H9 (cell line): ENCODE results near the gene STK32B. TPM values are rescaled to one million over a fixed set of nuclear protein-coding genes. Genes with fewer than 3 reads are reported as not detected.

Source experiments
- DNase-seq: peaks from one replicate; pipeline ENCODE4 v3.0.0-alpha.2; 2017
- H2AFZ ChIP-seq: one replicate; pipeline ENCODE4 v1.6.1; 2013; ENCODE audit warnings: mild to moderate bottlenecking, low read length, control low read depth, moderate library complexity
- H2AK5ac ChIP-seq: 2 replicates; pipeline ENCODE4 v1.6.1; 2013; ENCODE audit warnings: low read length, control low read depth, mixed read lengths; ENCODE audit not compliant: insufficient read length
- H2BK120ac ChIP-seq: one replicate; pipeline ENCODE4 v1.6.1; 2013; ENCODE audit warnings: low read depth, mild to moderate bottlenecking, low read length, control low read depth, inconsistent platforms; ENCODE audit not compliant: poor library complexity, severe bottlenecking
- H2BK12ac ChIP-seq: 2 replicates; pipeline ENCODE4 v1.6.1; 2013; ENCODE audit warnings: low read length, control low read depth, mixed read lengths, low read depth; ENCODE audit not compliant: insufficient read length
- H2BK15ac ChIP-seq: 2 replicates; pipeline ENCODE4 v1.6.1; 2013; ENCODE audit warnings: low read depth, low read length, control low read depth
- H2BK20ac ChIP-seq: one replicate; pipeline ENCODE4 v1.6.1; 2013; ENCODE audit warnings: low read depth, mild to moderate bottlenecking, low read length, control low read depth, inconsistent platforms; ENCODE audit not compliant: poor library complexity, severe bottlenecking
- H2BK5ac ChIP-seq: 2 replicates; pipeline ENCODE4 v1.6.1; 2013; ENCODE audit warnings: low read length, control low read depth, mixed read lengths; ENCODE audit not compliant: insufficient read length
- H3K14ac ChIP-seq: 2 replicates; pipeline ENCODE4 v1.6.1; 2013; ENCODE audit warnings: low read length, control low read depth; ENCODE audit not compliant: insufficient read depth
- H3K18ac ChIP-seq: 2 replicates; pipeline ENCODE4 v1.6.1; 2013; ENCODE audit warnings: low read depth, mild to moderate bottlenecking, mixed read lengths, low read length, control low read depth; ENCODE audit not compliant: insufficient read length
- H3K23ac ChIP-seq: 2 replicates; pipeline ENCODE4 v1.6.1; 2013; ENCODE audit warnings: low read length, control low read depth, mixed read lengths, low read depth; ENCODE audit not compliant: insufficient read length
- H3K23me2 ChIP-seq: 2 replicates; pipeline ENCODE4 v1.6.1; 2013; ENCODE audit warnings: low read depth, mild to moderate bottlenecking, mixed read lengths, low read length, control low read depth; ENCODE audit not compliant: insufficient read length, poor library complexity, severe bottlenecking
- H3K27ac ChIP-seq: 2 replicates; pipeline ENCODE4 v1.5.1; 2013; ENCODE audit warnings: low read length, control low read depth, mixed read lengths, low read depth; ENCODE audit not compliant: insufficient read length
- H3K27me3 ChIP-seq: 2 replicates; pipeline ENCODE4 v1.6.1; 2013; ENCODE audit warnings: low read length, control low read depth, inconsistent platforms; ENCODE audit not compliant: insufficient read depth
- H3K4ac ChIP-seq: 2 replicates; pipeline ENCODE4 v1.6.1; 2013; ENCODE audit warnings: low read depth, mild to moderate bottlenecking, control low read depth, inconsistent platforms, low read length, moderate library complexity
- H3K4me1 ChIP-seq: 2 replicates; pipeline ENCODE4 v1.6.1; 2013; ENCODE audit warnings: low read length, control low read depth, inconsistent platforms; ENCODE audit not compliant: insufficient read depth
- H3K4me2 ChIP-seq: 2 replicates; pipeline ENCODE4 v1.6.1; 2013; ENCODE audit warnings: low read length, control low read depth, mixed read lengths; ENCODE audit not compliant: insufficient read length, insufficient read depth
- H3K56ac ChIP-seq: 2 replicates; pipeline ENCODE4 v1.6.1; 2013; ENCODE audit warnings: low read depth, mild to moderate bottlenecking, mixed read lengths, low read length, control low read depth; ENCODE audit not compliant: insufficient read length
- H3K79me1 ChIP-seq: 2 replicates; pipeline ENCODE4 v1.6.1; 2013; ENCODE audit warnings: low read depth, mild to moderate bottlenecking, moderate library complexity, low read length, control low read depth, inconsistent platforms; ENCODE audit not compliant: insufficient read depth, poor library complexity, severe bottlenecking
- H3K79me2 ChIP-seq: 2 replicates; pipeline ENCODE4 v1.6.1; 2013; ENCODE audit warnings: low read length, control low read depth, inconsistent platforms; ENCODE audit not compliant: insufficient read depth
- H3K9ac ChIP-seq: 2 replicates; pipeline ENCODE4 v1.6.1; 2013; ENCODE audit warnings: low read length, control low read depth, mixed read lengths; ENCODE audit not compliant: insufficient read length; ENCODE audit errors: extremely low read depth
- H3K9me3 ChIP-seq: one replicate; pipeline ENCODE4 v1.6.1; 2013; ENCODE audit warnings: low read depth, low read length, inconsistent platforms; ENCODE audit not compliant: control insufficient read depth
- H3T11ph ChIP-seq: one replicate; pipeline ENCODE4 v1.6.1; 2013; ENCODE audit warnings: mild to moderate bottlenecking, low read length, control low read depth, inconsistent platforms
- H4K20me1 ChIP-seq: one replicate; pipeline ENCODE4 v1.6.1; 2013; ENCODE audit not compliant: control insufficient read depth, insufficient read length, insufficient read depth
- H4K5ac ChIP-seq: 2 replicates; pipeline ENCODE4 v1.6.1; 2013; ENCODE audit warnings: low read depth, mild to moderate bottlenecking, mixed read lengths, low read length, control low read depth; ENCODE audit not compliant: insufficient read length
- H4K8ac ChIP-seq: replicated peaks from 2 replicates; pipeline ENCODE4 v1.6.1; 2013; ENCODE audit warnings: low read length, control low read depth, mixed read lengths, low read depth; ENCODE audit not compliant: insufficient read length
- H4K91ac ChIP-seq: 2 replicates; pipeline ENCODE4 v1.6.1; 2013; ENCODE audit warnings: low read depth, mild to moderate bottlenecking, moderate library complexity, mixed read lengths, low read length, control low read depth; ENCODE audit not compliant: insufficient read length
- H3K27ac Mint-ChIP-seq, 3 experiments: 2 replicates in 2 of 3; 3 replicates in 1 of 3; pipeline ENCODE4 v1.8.0; 2020 to 2021; ENCODE audit warnings: mixed read lengths in 3 of 3, mild to moderate bottlenecking in 1 of 3, moderate library complexity in 1 of 3
- H3K27me3 Mint-ChIP-seq: 2 replicates; pipeline ENCODE4 v1.8.0; 2021; ENCODE audit warnings: low read depth, mild to moderate bottlenecking, moderate library complexity, mixed read lengths
- H3K36me3 Mint-ChIP-seq, 3 experiments: 2 replicates in 2 of 3; 3 replicates in 1 of 3; pipeline ENCODE4 v1.8.0; 2020 to 2021; ENCODE audit warnings: low read depth in 3 of 3, mixed read lengths in 3 of 3; ENCODE audit not compliant: insufficient read depth in 1 of 3
- H3K4me1 Mint-ChIP-seq, 2 experiments: 2 replicates each; pipeline ENCODE4 v1.8.0; 2020; ENCODE audit warnings: mixed read lengths in 2 of 2
- H3K4me3 Mint-ChIP-seq, 2 experiments: 2 replicates in 1 of 2; 3 replicates in 1 of 2; pipeline ENCODE4 v1.8.0; 2020 to 2021; ENCODE audit warnings: mild to moderate bottlenecking in 2 of 2, mixed read lengths in 2 of 2, moderate library complexity in 1 of 2
- H3K9me3 Mint-ChIP-seq, 2 experiments: 2 replicates in 1 of 2; 3 replicates in 1 of 2; pipeline ENCODE4 v1.8.0; 2020; ENCODE audit warnings: mild to moderate bottlenecking in 2 of 2, mixed read lengths in 2 of 2, moderate library complexity in 1 of 2
- WGBS: extraction: QIAGEN DNeasy Blood & Tissue Kit; methylation state at CpG from one replicate; pipeline ENCODE4 v1.1.7; 2013; ENCODE audit warnings: missing lambda C conversion rate, low lambda C conversion rate, mixed read lengths; ENCODE audit not compliant: insufficient read length; ENCODE audit errors: extremely low coverage; 5-methylcytosine and 5-hydroxymethylcytosine counted together
- total RNA-seq: library from RNA; stranded (reverse); gene quantifications from 2 replicates; pipeline ENCODE4 v1.2.1, GENCODE V29; 2021
- TF ChIP-seq, protein P1 (sequence below): fragments of 200-600 bp; sonication (generic); conservative IDR thresholded peaks from 3 replicates; pipeline ENCODE4 v1.8.0; 2021; ENCODE audit warnings: antibody characterized with exemption, mild to moderate bottlenecking

STK32B gene
- total RNA-seq, 1 experiment from 2014 or later, result 1.0 TPM

DNA sequence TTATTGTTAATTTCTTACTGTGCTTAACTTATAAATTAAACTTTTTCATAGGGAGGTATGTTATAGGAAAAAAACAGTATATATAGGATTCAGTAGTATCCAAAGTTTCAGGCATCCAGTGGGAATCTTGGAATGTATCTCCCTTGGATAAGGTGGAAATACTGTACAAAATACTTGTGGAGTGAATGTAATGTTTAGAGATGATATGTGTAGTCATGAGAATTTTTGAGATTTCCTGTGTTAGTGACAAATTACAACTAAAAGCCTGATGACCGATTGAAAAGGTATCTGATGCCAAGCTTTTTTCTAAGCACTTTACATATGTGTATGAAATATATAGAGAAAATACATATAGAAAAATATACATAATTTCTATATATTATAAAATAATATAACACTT lies 69.2 kb downstream of the STK32B start:
- H2BK15ac ChIP-seq, result no peak overlapping the region

More for the DNA sequence above, 69.2 kb downstream of the STK32B start:
- H3K27ac ChIP-seq, result no peak overlapping the region
- no peak overlapping the region for H3K4me3 Mint-ChIP-seq
- H2BK12ac ChIP-seq, result no peak overlapping the region
- H4K91ac ChIP-seq, result no peak overlapping the region
- no peaks in the 10 kb centered on the region for H3K79me2 ChIP-seq
- no CpG with 5 or more reads among the region's 1 CpG for whole genome bisulfite sequencing
- no peak overlapping the region for H2AFZ ChIP-seq
- H3K23ac ChIP-seq, result no peak overlapping the region
- H3K4ac ChIP-seq, result no peak overlapping the region
- H4K20me1 ChIP-seq, result no peaks in the 10 kb centered on the region
- H3K9ac ChIP-seq, result no peak overlapping the region
- H3K79me1 ChIP-seq, result no peaks in the 10 kb centered on the region
- no peak overlapping the region for H2BK20ac ChIP-seq
- H4K8ac ChIP-seq, result no peak overlapping the region
- no peaks in the 10 kb centered on the region for H3K4me1 ChIP-seq
- no peak overlapping the region for H3K56ac ChIP-seq
- no peak overlapping the region for H3T11ph ChIP-seq
- H3K18ac ChIP-seq, result no peak overlapping the region
- H3K14ac ChIP-seq, result no peak overlapping the region
- H3K27me3 ChIP-seq, result no peaks in the 10 kb centered on the region
- no peak overlapping the region for H3K4me2 ChIP-seq
- H3K36me3 Mint-ChIP-seq, result no peaks in the 10 kb centered on the region
- H4K5ac ChIP-seq, result no peak overlapping the region
- DNase-seq, result no peak
- no peak overlapping the region for H2AK5ac ChIP-seq
- no peaks in the 10 kb centered on the region for H3K9me3 ChIP-seq
- no peaks in the 10 kb centered on the region for H3K23me2 ChIP-seq
- H3K4me1 Mint-ChIP-seq, result peaks cover 0 to 5% of the 10 kb centered on the region in 2 experiments; a peak in 2 of 4 replicates
- no peak overlapping the region for H3K27ac Mint-ChIP-seq
- H2BK5ac ChIP-seq, result no peak overlapping the region
- no peaks in the 10 kb centered on the region for H3K9me3 Mint-ChIP-seq
- H3K27me3 Mint-ChIP-seq, result peaks cover 8% of the 10 kb centered on the region
- TF ChIP-seq, protein P1, sequence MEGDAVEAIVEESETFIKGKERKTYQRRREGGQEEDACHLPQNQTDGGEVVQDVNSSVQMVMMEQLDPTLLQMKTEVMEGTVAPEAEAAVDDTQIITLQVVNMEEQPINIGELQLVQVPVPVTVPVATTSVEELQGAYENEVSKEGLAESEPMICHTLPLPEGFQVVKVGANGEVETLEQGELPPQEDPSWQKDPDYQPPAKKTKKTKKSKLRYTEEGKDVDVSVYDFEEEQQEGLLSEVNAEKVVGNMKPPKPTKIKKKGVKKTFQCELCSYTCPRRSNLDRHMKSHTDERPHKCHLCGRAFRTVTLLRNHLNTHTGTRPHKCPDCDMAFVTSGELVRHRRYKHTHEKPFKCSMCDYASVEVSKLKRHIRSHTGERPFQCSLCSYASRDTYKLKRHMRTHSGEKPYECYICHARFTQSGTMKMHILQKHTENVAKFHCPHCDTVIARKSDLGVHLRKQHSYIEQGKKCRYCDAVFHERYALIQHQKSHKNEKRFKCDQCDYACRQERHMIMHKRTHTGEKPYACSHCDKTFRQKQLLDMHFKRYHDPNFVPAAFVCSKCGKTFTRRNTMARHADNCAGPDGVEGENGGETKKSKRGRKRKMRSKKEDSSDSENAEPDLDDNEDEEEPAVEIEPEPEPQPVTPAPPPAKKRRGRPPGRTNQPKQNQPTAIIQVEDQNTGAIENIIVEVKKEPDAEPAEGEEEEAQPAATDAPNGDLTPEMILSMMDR, result no peak
- no peak overlapping the region for H2BK120ac ChIP-seq
